ENCODE results near the gene FBXO42. TPM values are rescaled to one million over a fixed set of nuclear protein-coding genes. Genes with fewer than 3 reads are reported as not detected.

Gene FBXO42
- total and polyA plus RNA-seq, 2 experiments from 2014 or later = 28.6 to 40.8 TPM

DNA sequence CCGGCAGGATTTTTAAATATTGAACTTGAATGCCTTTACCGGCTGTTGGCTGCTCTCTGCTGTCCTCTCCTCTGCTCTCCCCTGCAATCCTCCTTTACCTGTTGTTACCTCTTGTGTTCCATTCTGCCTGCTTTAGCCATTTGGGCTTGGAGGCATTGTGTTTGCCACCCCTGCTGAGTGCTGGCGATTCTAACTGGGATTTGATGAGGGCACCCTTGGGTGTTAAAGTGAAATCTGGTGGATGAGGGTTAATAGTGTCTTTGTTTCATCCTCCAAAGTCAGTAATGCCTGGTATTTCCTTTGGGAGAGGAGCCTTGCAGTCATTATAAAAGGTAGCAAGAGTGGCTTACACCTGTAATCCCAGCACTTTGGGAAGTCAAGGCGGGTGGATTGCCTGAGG is 24.7 kb upstream of the FBXO42 start:
- Histone ChIP-seq H3K27ac (peak overlapping the region; percentile 77), H3K4me1 (ENCODE audit: low read depth) (peaks cover 17% of the 10 kb centered on the region), H3K9me3 (ENCODE audit: low read depth) (no peaks in the 10 kb centered on the region), H3K4me3 (no peak overlapping the region), H3K36me3 (no peaks in the 10 kb centered on the region), H3K27me3 (no peaks in the 10 kb centered on the region)
- DNase-seq (ENCODE audit: low read depth in 1 of 2, low spot score in 1 of 2) = no peak
- TF ChIP-seq, protein P1, sequence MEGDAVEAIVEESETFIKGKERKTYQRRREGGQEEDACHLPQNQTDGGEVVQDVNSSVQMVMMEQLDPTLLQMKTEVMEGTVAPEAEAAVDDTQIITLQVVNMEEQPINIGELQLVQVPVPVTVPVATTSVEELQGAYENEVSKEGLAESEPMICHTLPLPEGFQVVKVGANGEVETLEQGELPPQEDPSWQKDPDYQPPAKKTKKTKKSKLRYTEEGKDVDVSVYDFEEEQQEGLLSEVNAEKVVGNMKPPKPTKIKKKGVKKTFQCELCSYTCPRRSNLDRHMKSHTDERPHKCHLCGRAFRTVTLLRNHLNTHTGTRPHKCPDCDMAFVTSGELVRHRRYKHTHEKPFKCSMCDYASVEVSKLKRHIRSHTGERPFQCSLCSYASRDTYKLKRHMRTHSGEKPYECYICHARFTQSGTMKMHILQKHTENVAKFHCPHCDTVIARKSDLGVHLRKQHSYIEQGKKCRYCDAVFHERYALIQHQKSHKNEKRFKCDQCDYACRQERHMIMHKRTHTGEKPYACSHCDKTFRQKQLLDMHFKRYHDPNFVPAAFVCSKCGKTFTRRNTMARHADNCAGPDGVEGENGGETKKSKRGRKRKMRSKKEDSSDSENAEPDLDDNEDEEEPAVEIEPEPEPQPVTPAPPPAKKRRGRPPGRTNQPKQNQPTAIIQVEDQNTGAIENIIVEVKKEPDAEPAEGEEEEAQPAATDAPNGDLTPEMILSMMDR (IDR thresholded peaks at IDR 0.05; ENCODE audit: low read depth, low read length) = no peak

DNA sequence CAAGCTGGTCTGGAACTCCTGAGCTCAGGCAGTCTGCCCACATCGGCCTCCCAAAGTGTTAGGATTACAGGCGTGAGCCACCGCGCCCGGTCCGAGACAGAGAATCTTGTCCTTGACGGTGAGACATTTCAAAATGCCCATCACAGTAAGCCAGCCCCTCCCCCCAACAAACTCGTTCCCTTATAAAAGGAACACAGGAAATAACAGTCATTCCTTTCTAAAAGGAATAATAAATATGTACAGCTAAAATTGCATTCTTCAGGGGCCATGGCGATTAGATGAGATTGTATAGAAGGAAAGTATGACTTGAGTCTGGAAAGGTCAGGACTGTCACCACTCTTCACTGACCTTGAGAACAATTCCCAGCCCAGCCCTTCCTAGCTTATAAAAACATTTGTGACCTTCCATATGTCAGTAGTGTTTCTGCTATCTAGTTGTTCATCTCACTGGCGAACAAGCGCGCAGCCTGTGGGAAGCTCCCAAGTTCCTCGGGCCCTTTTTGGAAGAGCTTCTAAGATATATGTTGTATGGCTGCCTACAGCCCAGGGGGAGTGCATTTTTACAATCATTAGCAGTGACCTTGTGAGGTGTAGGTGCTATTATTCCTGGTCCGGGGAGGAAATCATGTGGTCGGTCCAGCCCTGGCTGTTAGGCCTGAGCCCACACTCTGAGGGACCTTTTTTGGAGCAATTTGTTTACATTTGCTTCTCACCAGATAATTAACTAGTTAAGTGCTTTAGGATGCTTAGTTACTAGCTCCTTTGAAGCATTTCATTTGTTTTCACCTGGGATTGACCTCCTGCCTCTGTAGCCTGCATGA is 23.5 kb upstream of the FBXO42 start:
- H3K4me1 ChIP-seq (ENCODE audit: low read depth) = peaks cover 17% of the 10 kb centered on the region
- H3K27ac ChIP-seq = peak overlapping the region; percentile 90
- H3K4me3 ChIP-seq = no peak overlapping the region
- H3K36me3 ChIP-seq = no peaks in the 10 kb centered on the region
- H3K27me3 ChIP-seq = no peaks in the 10 kb centered on the region
- H3K9me3 ChIP-seq (ENCODE audit: low read depth) = no peaks in the 10 kb centered on the region
- DNase-seq (ENCODE audit: low read depth in 1 of 2, low spot score in 1 of 2) = peak; percentile 38 to 87
- TF ChIP-seq, protein P1 (IDR thresholded peaks at IDR 0.05; ENCODE audit: low read depth, low read length) = no peak

DNA sequence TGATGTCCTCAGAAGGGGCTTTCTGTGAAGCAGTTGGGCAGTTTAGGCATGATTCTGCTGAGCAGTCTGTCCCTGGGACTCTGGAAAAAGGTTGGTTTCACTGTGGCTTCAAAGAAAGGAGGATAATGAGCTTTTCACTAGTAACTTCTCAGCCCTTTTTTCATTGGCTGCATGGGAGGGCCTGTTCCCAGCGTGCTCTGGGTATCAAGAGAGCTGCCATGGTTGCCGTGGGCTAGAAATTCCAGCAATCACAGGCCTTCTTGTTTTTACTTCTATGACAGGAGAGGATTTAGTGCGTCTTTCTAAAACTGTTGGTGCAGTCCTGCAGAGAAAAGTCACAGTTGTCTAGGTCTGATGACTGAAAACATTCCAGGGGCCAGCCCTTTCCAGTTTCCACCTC is 22.0 kb upstream of the FBXO42 start:
- TF ChIP-seq, protein P1 (IDR thresholded peaks at IDR 0.05; ENCODE audit: low read depth, low read length) = no peak
- Histone ChIP-seq H3K9me3 (ENCODE audit: low read depth) (no peaks in the 10 kb centered on the region), H3K27me3 (no peaks in the 10 kb centered on the region), H3K4me1 (ENCODE audit: low read depth) (peaks cover 17% of the 10 kb centered on the region), H3K27ac (peak overlapping the region; percentile 33), H3K36me3 (no peaks in the 10 kb centered on the region), H3K4me3 (no peak overlapping the region)
- DNase-seq (ENCODE audit: low read depth in 1 of 2, low spot score in 1 of 2) = no peak

DNA sequence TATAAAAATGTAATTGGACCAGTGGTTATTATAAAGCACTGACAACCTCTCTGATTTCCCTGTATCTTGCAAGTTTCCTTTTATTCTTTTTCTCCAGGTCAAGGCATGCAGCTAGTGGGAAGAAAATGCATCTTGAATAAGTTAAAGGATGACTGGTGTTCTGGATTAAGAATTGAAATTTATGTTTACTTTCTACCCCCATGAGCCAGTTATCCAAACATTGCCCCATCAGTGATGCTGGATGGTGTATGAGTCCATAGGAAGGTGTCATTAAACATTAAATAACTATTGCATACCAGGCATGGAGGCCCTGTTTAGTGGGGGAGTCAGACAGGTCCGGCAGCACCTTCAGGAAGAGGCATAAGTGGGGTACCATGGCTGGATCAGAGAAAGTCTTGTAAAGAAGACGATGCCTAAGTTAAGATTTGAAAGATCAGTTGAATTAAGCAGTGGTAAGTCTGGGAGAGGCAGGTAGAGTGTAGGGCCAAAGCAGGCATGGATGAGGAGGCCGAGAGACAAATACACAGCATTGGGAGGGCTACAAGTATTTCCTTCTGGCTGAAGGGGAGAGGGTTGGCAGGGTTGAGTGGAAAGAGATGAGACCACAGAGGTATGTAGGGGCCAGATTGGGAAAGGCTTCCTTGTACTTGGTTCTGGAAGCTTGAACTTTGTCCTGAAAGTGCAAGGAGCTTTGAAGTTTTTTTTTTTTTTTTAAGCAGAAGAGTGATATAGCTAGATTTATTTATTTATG is 20.4 kb upstream of the FBXO42 start:
- Histone ChIP-seq H3K4me1 (ENCODE audit: low read depth) (peaks cover 30% of the 10 kb centered on the region), H3K36me3 (no peaks in the 10 kb centered on the region), H3K27me3 (no peaks in the 10 kb centered on the region), H3K27ac (no peak overlapping the region), H3K4me3 (no peak overlapping the region), H3K9me3 (ENCODE audit: low read depth) (no peaks in the 10 kb centered on the region)
- peak in 1 of 2 donors; percentile 60 for DNase-seq (ENCODE audit: low read depth in 1 of 2, low spot score in 1 of 2)
- TF ChIP-seq, protein P1 (IDR thresholded peaks at IDR 0.05; ENCODE audit: low read depth, low read length) = no peak

DNA sequence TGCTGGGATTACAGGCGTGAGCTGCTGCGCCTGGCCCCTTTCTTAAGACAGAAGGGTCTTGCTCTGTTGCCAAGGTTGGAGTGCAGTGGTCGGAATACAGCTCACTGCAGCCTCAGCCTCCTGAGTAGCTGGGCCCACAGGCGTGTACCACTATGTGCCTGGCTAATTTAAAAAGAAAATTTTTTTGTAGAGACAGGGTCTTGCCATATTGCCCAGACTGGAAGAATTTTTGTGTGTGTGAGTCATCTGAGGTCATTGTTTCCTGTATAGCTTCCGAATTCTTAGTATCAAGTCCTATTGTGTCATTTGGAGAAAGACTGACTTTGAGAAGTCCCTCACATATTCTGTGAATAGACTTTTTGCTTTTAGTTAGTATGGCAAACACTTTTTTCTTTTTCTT is 19.4 kb upstream of the FBXO42 start:
- TF ChIP-seq, protein P1 (IDR thresholded peaks at IDR 0.05; ENCODE audit: low read depth, low read length) = no peak
- H3K4me1 ChIP-seq (ENCODE audit: low read depth) = peaks cover 26% of the 10 kb centered on the region
- no peak overlapping the region for H3K27ac ChIP-seq
- no peaks in the 10 kb centered on the region for H3K36me3 ChIP-seq
- H3K9me3 ChIP-seq (ENCODE audit: low read depth) = no peaks in the 10 kb centered on the region
- H3K4me3 ChIP-seq = no peak overlapping the region
- DNase-seq (ENCODE audit: low read depth in 1 of 2, low spot score in 1 of 2) = peak in 1 of 2 donors; percentile 76
- H3K27me3 ChIP-seq = no peaks in the 10 kb centered on the region

All from cardiac muscle cell (in vitro differentiated cells and primary cell).